Mucosa of rectum (tissue), 2 donors: Measurements from ENCODE around the gene PLVAP.

Source experiments
- H3K27ac ChIP-seq, 2 donors: one replicate each; pipeline ENCODE4 v1.7.0; 2013; ENCODE audit warnings: inconsistent platforms in 2 of 2, low read depth in 2 of 2, low read length in 2 of 2
- H3K27me3 ChIP-seq, 2 donors: one replicate each; pipeline ENCODE4 v1.7.0; 2013; ENCODE audit warnings: low read length in 2 of 2; ENCODE audit not compliant: control insufficient read depth in 2 of 2, insufficient read depth in 2 of 2
- H3K36me3 ChIP-seq, 2 donors: one replicate each; pipeline ENCODE4 v1.7.0; 2013; ENCODE audit warnings: low read length in 2 of 2; ENCODE audit not compliant: control insufficient read depth in 2 of 2, insufficient read depth in 2 of 2
- H3K4me1 ChIP-seq, 2 donors: one replicate each; pipeline ENCODE4 v1.7.0; 2013; ENCODE audit warnings: low read length in 2 of 2, mild to moderate bottlenecking in 1 of 2; ENCODE audit not compliant: control insufficient read depth in 2 of 2, insufficient read depth in 2 of 2
- H3K4me3 ChIP-seq, 2 donors: one replicate each; pipeline ENCODE4 v1.7.0; 2013; ENCODE audit warnings: low read length in 2 of 2
- H3K9ac ChIP-seq, 2 donors: one replicate each; pipeline ENCODE4 v1.7.0; 2013; ENCODE audit warnings: low read length in 2 of 2, low read depth in 1 of 2, mild to moderate bottlenecking in 1 of 2
- H3K9me3 ChIP-seq, 2 donors: one replicate each; pipeline ENCODE4 v1.7.0; 2013; ENCODE audit warnings: low read length in 2 of 2; ENCODE audit not compliant: control insufficient read depth in 2 of 2
- donor health status: healthy.
- donor health status: Normal muscosa, but diverticular disease.

The PLVAP gene

GRCh38 chr19:17328517-17329365 is 48.4 kb downstream of the PLVAP start:
- H3K9me3 ChIP-seq, result no peaks in the 10 kb centered on the region
- peaks cover 11 to 13% of the 10 kb centered on the region in 2 donors for H3K4me1 ChIP-seq
- H3K27me3 ChIP-seq, result peaks cover 2 to 15% of the 10 kb centered on the region in 2 donors
- no peaks in the 10 kb centered on the region for H3K36me3 ChIP-seq
- H3K27ac ChIP-seq, result peak overlapping the region; percentile 52 to 62
- peak overlapping the region; percentile 37 to 59 for H3K4me3 ChIP-seq
- peak overlapping the region; percentile 41 to 72 for H3K9ac ChIP-seq

GRCh38 chr19:17327654-17328516 is 49.3 kb downstream of the PLVAP start:
- H3K9ac ChIP-seq, result peak overlapping the region; percentile 41 to 72
- H3K9me3 ChIP-seq, result no peaks in the 10 kb centered on the region
- peak overlapping the region; percentile 52 to 62 for H3K27ac ChIP-seq
- peaks cover 2 to 15% of the 10 kb centered on the region in 2 donors for H3K27me3 ChIP-seq
- H3K4me3 ChIP-seq, result peak overlapping the region; percentile 37 to 59
- no peaks in the 10 kb centered on the region for H3K36me3 ChIP-seq
- peaks cover 9 to 13% of the 10 kb centered on the region in 2 donors for H3K4me1 ChIP-seq

- Histone ChIP-seq H3K9me3 (no peaks in the 10 kb centered on the region), H3K27ac (peak overlapping the region in 1 of 2 donors; percentile 52), H3K36me3 (no peaks in the 10 kb centered on the region), H3K4me1 (peaks cover 9 to 13% of the 10 kb centered on the region in 2 donors), H3K27me3 (peaks cover 2 to 15% of the 10 kb centered on the region in 2 donors), H3K4me3 (peak overlapping the region in 1 of 2 donors; percentile 48), H3K9ac (peak overlapping the region in 1 of 2 donors; percentile 40)
These were observed 50.0 kb downstream of the PLVAP start for GRCh38 chr19:17327068-17327653.

- Histone ChIP-seq H3K27ac (no peak overlapping the region), H3K36me3 (peaks cover 0 to 2% of the 10 kb centered on the region in 2 donors), H3K9ac (no peak overlapping the region), H3K4me1 (peaks cover 9 to 13% of the 10 kb centered on the region in 2 donors), H3K27me3 (peaks cover 2 to 15% of the 10 kb centered on the region in 2 donors), H3K9me3 (no peaks in the 10 kb centered on the region), H3K4me3 (no peak overlapping the region)
These were observed 50.6 kb downstream of the PLVAP start for GRCh38 chr19:17326595-17326966.

- H3K9ac ChIP-seq, result no peak overlapping the region
- no peak overlapping the region for H3K4me3 ChIP-seq
- no peaks in the 10 kb centered on the region for H3K9me3 ChIP-seq
- peaks cover 9 to 13% of the 10 kb centered on the region in 2 donors for H3K4me1 ChIP-seq
- H3K27ac ChIP-seq, result no peak overlapping the region
- H3K27me3 ChIP-seq, result peaks cover 2 to 15% of the 10 kb centered on the region in 2 donors
- H3K36me3 ChIP-seq, result peaks cover under 1 to 3% of the 10 kb centered on the region in 2 donors
These were observed 51.1 kb downstream of the PLVAP start for GRCh38 chr19:17325881-17326594.

GRCh38 chr19:17325133-17325532 is 52.0 kb downstream of the PLVAP start:
- no peaks in the 10 kb centered on the region for H3K9me3 ChIP-seq
- H3K36me3 ChIP-seq, result peaks cover 9 to 10% of the 10 kb centered on the region in 2 donors
- no peak overlapping the region for H3K9ac ChIP-seq
- peaks cover 2 to 11% of the 10 kb centered on the region in 2 donors for H3K27me3 ChIP-seq
- H3K27ac ChIP-seq, result no peak overlapping the region
- no peak overlapping the region for H3K4me3 ChIP-seq
- H3K4me1 ChIP-seq, result peaks cover 9 to 13% of the 10 kb centered on the region in 2 donors

- Histone ChIP-seq H3K4me1 (peaks cover 9 to 13% of the 10 kb centered on the region in 2 donors), H3K27me3 (peaks cover 2 to 6% of the 10 kb centered on the region in 2 donors), H3K9me3 (no peaks in the 10 kb centered on the region), H3K27ac (no peak overlapping the region), H3K36me3 (peaks cover 13 to 14% of the 10 kb centered on the region in 2 donors), H3K4me3 (no peak overlapping the region), H3K9ac (no peak overlapping the region)
These were observed 52.6 kb downstream of the PLVAP start for GRCh38 chr19:17324357-17325114.

GRCh38 chr19:17323964-17324332 is 53.2 kb downstream of the PLVAP start:
- Histone ChIP-seq H3K4me1 (peaks cover 5 to 8% of the 10 kb centered on the region in 2 donors), H3K27ac (no peak overlapping the region), H3K9me3 (no peaks in the 10 kb centered on the region), H3K9ac (no peak overlapping the region), H3K4me3 (no peak overlapping the region), H3K36me3 (peaks cover 13 to 19% of the 10 kb centered on the region in 2 donors), H3K27me3 (peaks cover 0 to under 1% of the 10 kb centered on the region in 2 donors)
